Activated B cell treated with CpG ODN at 0.5 μM for 24 hours (primary cell): Measurements from ENCODE around the gene IFITM10. TPM values are rescaled to one million over a fixed set of nuclear protein-coding genes. Genes with fewer than 3 reads are reported as not detected.
A peak's percentile ranks its signal among the peaks of the same experiment; 100 is the strongest.

Experiments
- ATAC-seq: fragments of 200-7000 bp; cut with Tn5 transposase; one replicate; pipeline ENCODE4 v1.10.0; 2021; ENCODE audit warnings: low read depth, mild to moderate bottlenecking, moderate library complexity
- CTCF ChIA-PET: fragments of 350-600 bp; sonication (Branson Sonifier 250); formaldehyde crosslinking; loops from one replicate; lab custom pipeline; 2021; ENCODE audit warnings: antibody characterized with exemption; lab: Charles Lee
- POLR2A ChIA-PET: fragments of 350-600 bp; sonication (Branson Sonifier 250); formaldehyde crosslinking; loops from one replicate; lab custom pipeline; 2021; ENCODE audit warnings: antibody characterized with exemption; lab: Charles Lee
- DNase-seq: peaks from one replicate; pipeline ENCODE4 v3.0.0; 2022
- H3K27ac Mint-ChIP-seq: one replicate; pipeline ENCODE4 v1.8.0; 2020; ENCODE audit warnings: mixed read lengths
- H3K27me3 Mint-ChIP-seq: one replicate; pipeline ENCODE4 v1.8.0; 2021; ENCODE audit warnings: mixed read lengths
- H3K36me3 Mint-ChIP-seq: one replicate; pipeline ENCODE4 v1.8.0; 2021; ENCODE audit warnings: low read depth, mixed read lengths
- H3K4me1 Mint-ChIP-seq: one replicate; pipeline ENCODE4 v1.8.0; 2021; ENCODE audit warnings: mixed read lengths
- H3K4me3 Mint-ChIP-seq: one replicate; pipeline ENCODE4 v1.8.0; 2020; ENCODE audit warnings: mild to moderate bottlenecking, mixed read lengths
- H3K9me3 Mint-ChIP-seq: one replicate; pipeline ENCODE4 v1.8.0; 2020; ENCODE audit warnings: mixed read lengths
- CTCF ChIP-seq: fragments of 200-600 bp; IDR thresholded peaks from one replicate; pipeline ENCODE4 v1.8.0; 2022; ENCODE audit warnings: antibody characterized with exemption, mild to moderate bottlenecking
- intact Hi-C: fragments of 100-400 bp; cut with micrococcal nuclease; formaldehyde crosslinking; loops from one replicate; pipeline ENCODE4 v1.15.1; 2024
- total RNA-seq: library from RNA; stranded (reverse); gene quantifications from 2 replicates; pipeline ENCODE4 v1.2.3, GENCODE V29; 2022

The IFITM10 gene
- total RNA-seq, 1 donor from 2014 or later, result not detected

- Mint-ChIP-seq H3K4me3 (no peak overlapping the region), H3K9me3 (peaks cover 4% of the 10 kb centered on the region), H3K27me3 (peaks cover 15% of the 10 kb centered on the region), H3K27ac (no peak overlapping the region), H3K36me3 (no peaks in the 10 kb centered on the region), H3K4me1 (peaks cover 8% of the 10 kb centered on the region)
- CTCF ChIA-PET, result no interaction called here
- intact Hi-C loops, result no loop called here
- TF ChIP-seq CTCF, result no peak
- DNase-seq (no peak), ATAC-seq (no peak)
- POLR2A ChIA-PET, result interaction anchor here (0.5 kb wide), 1 partner anchor 213 kb away, joined by 3 read pairs; no protein-coding TSS in a partner anchor
Measured at GRCh38 chr11:1746511-1746931, 3.9 kb downstream of the IFITM10 start.

- peaks cover 8% of the 10 kb centered on the region for H3K4me1 Mint-ChIP-seq
- H3K27me3 Mint-ChIP-seq, result peaks cover 15% of the 10 kb centered on the region
- DNase-seq, result no peak
- peaks cover 4% of the 10 kb centered on the region for H3K9me3 Mint-ChIP-seq
- no peak overlapping the region for H3K4me3 Mint-ChIP-seq
- TF ChIP-seq CTCF, result no peak
- ChIA-PET CTCF (no interaction called here), POLR2A (interaction anchor here (0.5 kb wide), 1 partner anchor 212 kb away, joined by 3 read pairs; no protein-coding TSS in a partner anchor)
- ATAC-seq, result no peak
- no peak overlapping the region for H3K27ac Mint-ChIP-seq
- no peaks in the 10 kb centered on the region for H3K36me3 Mint-ChIP-seq
- intact Hi-C loops, result no loop called here
Measured at GRCh38 chr11:1745701-1746320, 4.6 kb downstream of the IFITM10 start.

- Mint-ChIP-seq H3K27me3 (peaks cover 10% of the 10 kb centered on the region), H3K4me1 (peaks cover 4% of the 10 kb centered on the region), H3K4me3 (no peak overlapping the region), H3K36me3 (no peaks in the 10 kb centered on the region), H3K9me3 (peaks cover 4% of the 10 kb centered on the region), H3K27ac (no peak overlapping the region)
- ATAC-seq (no peak), DNase-seq (peak; percentile 4)
- no peak for TF ChIP-seq CTCF
- CTCF ChIA-PET, result no interaction called here
- intact Hi-C loops, result no loop called here
- POLR2A ChIA-PET, result no interaction called here
Measured at GRCh38 chr11:1744891-1745700, 5.3 kb downstream of the IFITM10 start.

- Mint-ChIP-seq H3K9me3 (peaks cover 4% of the 10 kb centered on the region), H3K36me3 (no peaks in the 10 kb centered on the region), H3K27me3 (peaks cover 2% of the 10 kb centered on the region), H3K4me1 (no peaks in the 10 kb centered on the region), H3K4me3 (no peak overlapping the region), H3K27ac (no peak overlapping the region)
- intact Hi-C loops, result no loop called here
- ATAC-seq (no peak), DNase-seq (peak; percentile 6)
- ChIA-PET CTCF (no interaction called here), POLR2A (no interaction called here)
- no peak for TF ChIP-seq CTCF
Measured at GRCh38 chr11:1744137-1744886, 6.1 kb downstream of the IFITM10 start.
